PFSK-1 (cell line): ENCODE results near the gene ADAMTS17.

Source experiments
- FOXP2 ChIP-seq: optimal IDR thresholded peaks from 2 replicates; pipeline ENCODE3; 2011; ENCODE audit warnings: borderline replicate concordance, control low read depth, inconsistent platforms; ENCODE audit not compliant: insufficient read depth; ENCODE audit errors: extremely low read length, extremely low read depth
- POLR2AphosphoS5 ChIP-seq: IDR thresholded peaks from 2 replicates; pipeline ENCODE4 v1.6.1; 2012; ENCODE audit warnings: low read depth, mild to moderate bottlenecking, control low read depth, low read length, moderate library complexity
- SIN3A ChIP-seq: IDR thresholded peaks from 2 replicates; pipeline ENCODE4 v1.6.1; 2012; ENCODE audit warnings: mild to moderate bottlenecking, low read length, moderate library complexity, borderline replicate concordance; ENCODE audit not compliant: insufficient read depth
- TAF1 ChIP-seq: IDR thresholded peaks from 2 replicates; pipeline ENCODE4 v1.6.1; 2012; ENCODE audit warnings: low read length, control low read depth, borderline replicate concordance; ENCODE audit not compliant: insufficient read depth
- TF ChIP-seq, protein P1 (sequence below), 2 experiments: IDR thresholded peaks; 2 replicates each; pipeline versions ENCODE4 v1.6.1 to v1.8.0; 2011 to 2012; ENCODE audit warnings: low read depth in 2 of 2, low read length in 2 of 2, control low read depth in 1 of 2, inconsistent platforms in 1 of 2, mild to moderate bottlenecking in 1 of 2, moderate library complexity in 1 of 2; ENCODE audit not compliant: insufficient read depth in 1 of 2

Gene ADAMTS17

DNA sequence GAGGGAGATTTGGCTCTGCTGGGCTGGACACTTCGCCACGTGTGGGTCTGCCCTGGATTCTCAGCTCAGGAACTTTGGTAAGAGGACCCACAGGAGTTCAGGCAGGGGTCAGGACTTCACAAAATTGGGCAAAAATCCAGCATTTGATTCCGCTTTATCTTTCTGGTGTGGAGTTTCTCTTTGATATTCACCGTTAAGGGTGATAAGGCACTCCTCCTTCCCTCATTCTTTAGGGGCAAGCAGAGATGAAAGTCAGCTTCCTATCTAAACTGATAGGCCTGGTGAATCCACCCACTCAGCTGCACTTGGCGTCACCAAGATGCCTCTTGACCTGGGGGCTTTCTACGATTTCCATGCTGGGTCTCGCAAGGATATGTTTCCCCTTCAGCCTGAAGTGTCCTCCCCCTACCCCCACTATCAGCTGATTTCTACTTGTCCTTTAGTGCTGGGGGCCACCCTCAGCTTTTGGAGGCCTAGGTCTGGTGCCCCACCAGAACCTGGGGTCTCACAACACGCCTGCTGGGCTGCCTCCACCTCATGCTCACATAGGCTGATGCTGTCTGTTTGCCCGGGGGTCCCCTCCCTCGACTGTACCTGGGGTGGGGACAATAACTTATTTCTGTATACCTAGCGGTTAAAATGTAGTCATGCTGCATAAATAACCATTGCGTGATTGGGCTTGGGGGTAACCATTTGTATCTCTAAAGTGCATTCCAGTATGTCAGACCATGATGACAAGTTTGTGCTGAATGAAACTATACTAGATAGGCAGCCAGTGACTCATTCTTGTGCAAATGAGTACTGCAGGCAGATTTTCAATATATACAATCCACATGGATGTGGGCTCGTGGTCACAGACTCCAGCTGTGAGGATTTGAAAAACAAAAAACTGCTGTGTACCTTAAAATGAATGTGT is 248.3 kb downstream of the ADAMTS17 start:
- TF ChIP-seq FOXP2 (no peak), POLR2AphosphoS5 (no peak), TAF1 (no peak), SIN3A (no peak)
- TF ChIP-seq, protein P1, sequence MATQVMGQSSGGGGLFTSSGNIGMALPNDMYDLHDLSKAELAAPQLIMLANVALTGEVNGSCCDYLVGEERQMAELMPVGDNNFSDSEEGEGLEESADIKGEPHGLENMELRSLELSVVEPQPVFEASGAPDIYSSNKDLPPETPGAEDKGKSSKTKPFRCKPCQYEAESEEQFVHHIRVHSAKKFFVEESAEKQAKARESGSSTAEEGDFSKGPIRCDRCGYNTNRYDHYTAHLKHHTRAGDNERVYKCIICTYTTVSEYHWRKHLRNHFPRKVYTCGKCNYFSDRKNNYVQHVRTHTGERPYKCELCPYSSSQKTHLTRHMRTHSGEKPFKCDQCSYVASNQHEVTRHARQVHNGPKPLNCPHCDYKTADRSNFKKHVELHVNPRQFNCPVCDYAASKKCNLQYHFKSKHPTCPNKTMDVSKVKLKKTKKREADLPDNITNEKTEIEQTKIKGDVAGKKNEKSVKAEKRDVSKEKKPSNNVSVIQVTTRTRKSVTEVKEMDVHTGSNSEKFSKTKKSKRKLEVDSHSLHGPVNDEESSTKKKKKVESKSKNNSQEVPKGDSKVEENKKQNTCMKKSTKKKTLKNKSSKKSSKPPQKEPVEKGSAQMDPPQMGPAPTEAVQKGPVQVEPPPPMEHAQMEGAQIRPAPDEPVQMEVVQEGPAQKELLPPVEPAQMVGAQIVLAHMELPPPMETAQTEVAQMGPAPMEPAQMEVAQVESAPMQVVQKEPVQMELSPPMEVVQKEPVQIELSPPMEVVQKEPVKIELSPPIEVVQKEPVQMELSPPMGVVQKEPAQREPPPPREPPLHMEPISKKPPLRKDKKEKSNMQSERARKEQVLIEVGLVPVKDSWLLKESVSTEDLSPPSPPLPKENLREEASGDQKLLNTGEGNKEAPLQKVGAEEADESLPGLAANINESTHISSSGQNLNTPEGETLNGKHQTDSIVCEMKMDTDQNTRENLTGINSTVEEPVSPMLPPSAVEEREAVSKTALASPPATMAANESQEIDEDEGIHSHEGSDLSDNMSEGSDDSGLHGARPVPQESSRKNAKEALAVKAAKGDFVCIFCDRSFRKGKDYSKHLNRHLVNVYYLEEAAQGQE (IDR thresholded peaks at IDR 0.05; ENCODE audit: insufficient read depth in 1 of 2, low read depth in 2 of 2, low read length in 2 of 2), result no peak

DNA sequence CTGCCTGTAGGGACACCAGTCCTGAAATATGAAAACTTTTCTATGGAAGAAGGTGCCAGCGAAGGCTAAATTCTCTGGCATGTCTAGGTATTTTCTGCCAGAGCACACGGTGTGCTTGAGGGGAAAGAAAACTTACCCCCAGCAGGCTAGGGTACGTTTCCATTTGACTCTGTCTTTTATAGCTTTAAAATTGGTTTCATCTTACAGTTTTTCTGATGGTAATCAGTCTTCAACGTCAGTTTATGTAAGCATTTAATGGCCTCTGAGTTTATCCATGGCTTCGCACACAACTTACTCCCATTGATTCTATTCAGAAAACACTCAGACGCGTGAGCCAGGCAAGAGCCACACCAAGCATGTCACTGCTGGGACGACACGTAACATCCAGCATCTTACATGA is 249.7 kb downstream of the ADAMTS17 start:
- TF ChIP-seq SIN3A (no peak), TAF1 (no peak), FOXP2 (no peak), POLR2AphosphoS5 (no peak)
- TF ChIP-seq, protein P1 (IDR thresholded peaks at IDR 0.05; ENCODE audit: insufficient read depth in 1 of 2, low read depth in 2 of 2, low read length in 2 of 2), result no peak

DNA sequence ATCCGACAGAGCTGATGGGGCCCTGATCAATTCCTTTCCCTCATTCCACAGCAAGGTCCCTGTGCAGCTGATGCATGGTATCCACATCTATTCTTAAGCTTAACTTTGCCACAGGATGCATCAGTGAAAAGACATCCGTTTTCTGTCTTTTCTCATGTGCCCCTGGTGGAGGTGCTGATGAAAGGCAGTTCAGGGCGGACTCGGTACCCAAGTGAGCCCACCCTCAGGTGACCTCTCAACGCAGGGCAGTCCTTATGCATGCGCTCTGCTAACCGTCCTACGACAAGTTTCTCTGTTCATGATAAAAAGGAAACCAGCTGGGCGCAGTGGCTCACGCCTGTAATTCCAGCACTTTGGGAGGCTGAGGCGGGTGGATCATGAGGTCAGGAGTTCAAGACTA is 251.4 kb downstream of the ADAMTS17 start:
- TF ChIP-seq FOXP2, result no peak
- TF ChIP-seq SIN3A, result no peak
- TF ChIP-seq TAF1, result no peak
- no peak for TF ChIP-seq POLR2AphosphoS5
- TF ChIP-seq, protein P1 (IDR thresholded peaks at IDR 0.05; ENCODE audit: insufficient read depth in 1 of 2, low read depth in 2 of 2, low read length in 2 of 2), result no peak

DNA sequence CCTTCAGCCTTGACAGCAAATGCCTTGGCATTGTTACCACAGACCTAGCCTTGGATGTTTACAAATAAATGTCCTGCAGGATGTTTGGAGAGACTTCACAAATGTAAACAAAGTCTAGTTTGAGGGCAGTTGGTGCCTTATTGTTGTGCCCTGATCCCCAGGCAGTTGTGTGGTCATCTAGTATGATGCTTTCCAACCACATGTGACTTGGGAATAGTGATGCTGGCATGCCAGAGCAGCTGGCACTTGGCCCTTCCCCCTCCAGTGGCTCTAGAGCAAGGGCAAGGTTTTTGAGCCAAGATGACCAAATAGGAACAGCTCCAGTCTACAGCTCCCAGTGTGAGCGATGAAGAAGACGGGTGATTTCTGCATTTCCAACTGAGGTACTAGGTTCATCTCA is 258.2 kb downstream of the ADAMTS17 start:
- TF ChIP-seq TAF1, result no peak
- no peak for TF ChIP-seq POLR2AphosphoS5
- TF ChIP-seq, protein P1 (IDR thresholded peaks at IDR 0.05; ENCODE audit: insufficient read depth in 1 of 2, low read depth in 2 of 2, low read length in 2 of 2), result no peak
- no peak for TF ChIP-seq SIN3A
- TF ChIP-seq FOXP2, result no peak
